Nephron progenitor cell (in vitro differentiated cells): Measurements from ENCODE around the gene LIPC.

ENCODE experiments used
- DNase-seq: peaks from one replicate; pipeline ENCODE4 v3.0.0; 2021
- H3K27ac Mint-ChIP-seq: 2 replicates; pipeline ENCODE4 v1.8.0; 2021; ENCODE audit warnings: mild to moderate bottlenecking, moderate library complexity, mixed read lengths
- H3K27me3 Mint-ChIP-seq: 2 replicates; pipeline ENCODE4 v1.8.0; 2021; ENCODE audit warnings: mild to moderate bottlenecking, low read depth, mixed read lengths; ENCODE audit not compliant: poor library complexity
- H3K36me3 Mint-ChIP-seq: 2 replicates; pipeline ENCODE4 v1.8.0; 2021; ENCODE audit warnings: low read depth, mixed read lengths
- H3K4me1 Mint-ChIP-seq: 2 replicates; pipeline ENCODE4 v1.8.0; 2021; ENCODE audit warnings: mixed read lengths
- H3K4me3 Mint-ChIP-seq: 2 replicates; pipeline ENCODE4 v1.8.0; 2021; ENCODE audit warnings: mild to moderate bottlenecking, moderate library complexity, mixed read lengths
- H3K9me3 Mint-ChIP-seq: 2 replicates; pipeline ENCODE4 v1.8.0; 2021; ENCODE audit warnings: mild to moderate bottlenecking, moderate library complexity, mixed read lengths
- TF ChIP-seq, protein P1 (sequence below): fragments of 200-600 bp; sonication (generic); IDR thresholded peaks from 2 replicates; pipeline ENCODE4 v1.5.0; 2021; ENCODE audit warnings: antibody characterized with exemption

The LIPC gene

GRCh38 chr15:58469432-58470353 lies 37.9 kb downstream of the LIPC start:
- DNase-seq = no peak
- H3K27me3 Mint-ChIP-seq = no peaks in the 10 kb centered on the region
- H3K4me3 Mint-ChIP-seq = no peak overlapping the region
- no peaks in the 10 kb centered on the region for H3K36me3 Mint-ChIP-seq
- peak overlapping the region; percentile 51 for H3K27ac Mint-ChIP-seq
- H3K4me1 Mint-ChIP-seq = peaks cover 69% of the 10 kb centered on the region
- TF ChIP-seq, protein P1, sequence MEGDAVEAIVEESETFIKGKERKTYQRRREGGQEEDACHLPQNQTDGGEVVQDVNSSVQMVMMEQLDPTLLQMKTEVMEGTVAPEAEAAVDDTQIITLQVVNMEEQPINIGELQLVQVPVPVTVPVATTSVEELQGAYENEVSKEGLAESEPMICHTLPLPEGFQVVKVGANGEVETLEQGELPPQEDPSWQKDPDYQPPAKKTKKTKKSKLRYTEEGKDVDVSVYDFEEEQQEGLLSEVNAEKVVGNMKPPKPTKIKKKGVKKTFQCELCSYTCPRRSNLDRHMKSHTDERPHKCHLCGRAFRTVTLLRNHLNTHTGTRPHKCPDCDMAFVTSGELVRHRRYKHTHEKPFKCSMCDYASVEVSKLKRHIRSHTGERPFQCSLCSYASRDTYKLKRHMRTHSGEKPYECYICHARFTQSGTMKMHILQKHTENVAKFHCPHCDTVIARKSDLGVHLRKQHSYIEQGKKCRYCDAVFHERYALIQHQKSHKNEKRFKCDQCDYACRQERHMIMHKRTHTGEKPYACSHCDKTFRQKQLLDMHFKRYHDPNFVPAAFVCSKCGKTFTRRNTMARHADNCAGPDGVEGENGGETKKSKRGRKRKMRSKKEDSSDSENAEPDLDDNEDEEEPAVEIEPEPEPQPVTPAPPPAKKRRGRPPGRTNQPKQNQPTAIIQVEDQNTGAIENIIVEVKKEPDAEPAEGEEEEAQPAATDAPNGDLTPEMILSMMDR = no peak
- no peaks in the 10 kb centered on the region for H3K9me3 Mint-ChIP-seq

- Mint-ChIP-seq H3K4me1 (peaks cover 70% of the 10 kb centered on the region), H3K27me3 (no peaks in the 10 kb centered on the region)
- TF ChIP-seq, protein P1 = no peak
These were observed 39.6 kb downstream of the LIPC start for GRCh38 chr15:58471348-58471747.

DNA sequence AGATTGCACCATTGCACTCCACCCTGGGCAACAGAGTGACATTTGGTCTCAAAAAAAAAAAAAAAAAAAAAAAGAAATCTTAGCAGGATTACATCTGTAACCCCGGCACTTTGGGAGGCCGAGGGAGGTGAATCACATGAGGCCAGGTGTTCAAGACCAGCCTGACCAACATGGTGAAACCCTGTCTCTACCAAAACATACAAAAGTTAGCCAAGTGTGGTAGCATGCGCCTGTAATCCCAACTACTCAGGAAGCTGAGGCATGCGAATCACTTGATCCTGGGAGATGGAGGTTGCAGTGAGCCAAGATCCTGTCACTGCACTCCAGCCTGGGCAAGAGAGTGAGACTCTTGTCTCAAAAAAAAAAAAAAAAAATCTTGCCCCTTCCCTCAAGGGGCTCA lies 40.4 kb downstream of the LIPC start:
- Mint-ChIP-seq H3K27me3 (no peaks in the 10 kb centered on the region), H3K27ac (no peak overlapping the region), H3K4me3 (no peak overlapping the region), H3K36me3 (no peaks in the 10 kb centered on the region), H3K9me3 (no peaks in the 10 kb centered on the region), H3K4me1 (peaks cover 68% of the 10 kb centered on the region)
- no peak for DNase-seq
- TF ChIP-seq, protein P1 = no peak

More at GRCh38 chr15:58471348-58471747, 39.6 kb downstream of the LIPC start:
- Mint-ChIP-seq H3K36me3 (no peaks in the 10 kb centered on the region), H3K9me3 (no peaks in the 10 kb centered on the region), H3K4me3 (no peak overlapping the region), H3K27ac (no peak overlapping the region)
- no peak for DNase-seq

DNA sequence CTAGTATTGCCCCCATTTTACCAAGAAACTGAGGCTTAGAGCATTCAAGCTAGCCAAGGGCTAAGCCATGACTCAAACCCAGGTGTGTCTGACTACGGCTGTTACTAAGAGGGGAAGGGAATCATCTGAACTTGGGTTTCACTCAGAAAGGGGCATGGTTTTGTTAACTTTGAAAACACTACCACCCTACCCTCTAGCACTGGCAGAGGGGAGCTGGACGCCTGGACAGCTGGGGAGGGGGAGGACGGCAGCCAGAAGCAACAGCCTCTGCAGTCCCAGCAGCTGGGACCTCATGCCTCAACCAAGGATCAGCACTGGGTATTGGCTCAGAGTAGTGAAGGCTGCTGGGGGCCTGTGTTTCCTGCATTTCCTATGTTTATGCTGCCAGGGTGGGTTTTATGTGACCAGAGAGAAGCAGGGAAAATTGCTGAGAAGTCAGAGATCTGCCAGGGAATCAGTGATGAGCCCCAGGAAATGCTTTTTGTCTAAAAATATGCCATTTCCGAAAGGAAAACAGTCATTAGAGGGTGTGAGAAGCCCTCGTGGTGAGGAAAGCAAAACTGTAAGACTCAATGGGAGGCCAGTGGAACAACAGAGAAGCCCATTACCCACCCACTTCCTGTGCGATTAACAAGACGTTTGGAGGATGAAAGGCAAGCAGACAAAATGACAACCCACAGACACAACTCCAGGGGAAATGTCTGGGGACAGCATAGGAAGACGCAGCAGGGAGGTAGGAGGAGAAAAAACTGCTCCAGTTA lies 41.2 kb downstream of the LIPC start:
- Mint-ChIP-seq H3K4me1 (peaks cover 68% of the 10 kb centered on the region), H3K27ac (no peak overlapping the region), H3K9me3 (no peaks in the 10 kb centered on the region), H3K27me3 (no peaks in the 10 kb centered on the region), H3K36me3 (no peaks in the 10 kb centered on the region), H3K4me3 (no peak overlapping the region)
- TF ChIP-seq, protein P1 = no peak
- DNase-seq = no peak

DNA sequence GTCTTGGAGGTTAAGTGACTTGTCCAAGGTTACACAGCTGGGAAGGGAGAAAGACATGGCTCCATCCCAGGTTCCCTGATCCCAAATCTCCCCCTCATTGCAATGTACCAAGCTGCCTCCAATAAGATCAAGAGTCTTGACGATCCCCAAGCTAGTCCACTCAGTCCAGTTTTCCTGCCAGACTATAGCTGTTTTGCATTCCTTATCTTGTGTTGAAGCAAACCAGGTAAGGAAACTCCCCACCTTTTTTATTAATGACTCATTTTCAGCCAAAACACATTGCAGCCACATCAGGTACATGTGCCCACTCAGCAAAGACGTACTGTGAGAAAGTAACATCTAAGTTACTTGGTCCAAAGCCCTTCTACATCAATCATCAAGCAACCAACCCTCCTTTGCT lies 41.9 kb downstream of the LIPC start:
- Mint-ChIP-seq H3K4me3 (no peak overlapping the region), H3K36me3 (no peaks in the 10 kb centered on the region), H3K27ac (no peak overlapping the region), H3K27me3 (no peaks in the 10 kb centered on the region), H3K9me3 (no peaks in the 10 kb centered on the region), H3K4me1 (peaks cover 63% of the 10 kb centered on the region)
- TF ChIP-seq, protein P1 = no peak
- no peak for DNase-seq
